Stimulated activated CD8-positive, alpha-beta memory T cell treated with anti-CD3 and anti-CD28 coated beads, Interleukin-15, amount 100 ng/mL, for 24 hours (primary cell): ENCODE results near the gene ZC3H4.
"Not testable (repeated sequence)": the region's sequence is repeated elsewhere in the genome, so short reads cannot be mapped to it uniquely, and the experiment has no call there.

Source experiments
- DNase-seq: peaks from one replicate; pipeline ENCODE4 v3.0.0-alpha.2; 2020; ENCODE audit warnings: low read depth

ZC3H4 gene

GRCh38 chr19:47084879-47085439 is 28.6 kb downstream of the ZC3H4 start:
- DNase-seq = no peak

- DNase-seq = no peak
These were observed 31.1 kb downstream of the ZC3H4 start for GRCh38 chr19:47082493-47082892.

- DNase-seq = no peak
These were observed 32.5 kb downstream of the ZC3H4 start for GRCh38 chr19:47081095-47081494.

- DNase-seq = not testable (repeated sequence)
These were observed 35.2 kb downstream of the ZC3H4 start for GRCh38 chr19:47078351-47078750.

GRCh38 chr19:47075941-47076340 is 37.6 kb downstream of the ZC3H4 start:
- DNase-seq = no peak

GRCh38 chr19:47075179-47075810 is 38.3 kb downstream of the ZC3H4 start:
- no peak for DNase-seq

GRCh38 chr19:47074621-47075020 is 39.0 kb downstream of the ZC3H4 start:
- DNase-seq = no peak

GRCh38 chr19:47073574-47073973 is 40.0 kb downstream of the ZC3H4 start:
- no peak for DNase-seq

GRCh38 chr19:47072323-47072722 is 41.3 kb downstream of the ZC3H4 start:
- no peak for DNase-seq

GRCh38 chr19:47071731-47072130 is 41.8 kb downstream of the ZC3H4 start:
- DNase-seq = no peak

GRCh38 chr19:47070756-47071155 is 42.8 kb downstream of the ZC3H4 start:
- DNase-seq = no peak

GRCh38 chr19:47069795-47070194 is 43.8 kb downstream of the ZC3H4 start:
- no peak for DNase-seq

- no peak for DNase-seq
These were observed 44.6 kb downstream of the ZC3H4 start for GRCh38 chr19:47068876-47069406.

- no peak for DNase-seq
These were observed 45.3 kb downstream of the ZC3H4 start for GRCh38 chr19:47068246-47068645.

GRCh38 chr19:47067215-47067847 is 46.2 kb downstream of the ZC3H4 start:
- DNase-seq = no peak

- no peak for DNase-seq
These were observed 47.0 kb downstream of the ZC3H4 start for GRCh38 chr19:47066376-47067214.

GRCh38 chr19:47065242-47065641 is 48.3 kb downstream of the ZC3H4 start:
- DNase-seq = no peak

- no peak for DNase-seq
These were observed 49.7 kb downstream of the ZC3H4 start for GRCh38 chr19:47063874-47064273.

GRCh38 chr19:47058621-47059022 is 55.0 kb downstream of the ZC3H4 start:
- no peak for DNase-seq

GRCh38 chr19:47057328-47057727 is 56.2 kb downstream of the ZC3H4 start:
- no peak for DNase-seq

- no peak for DNase-seq
These were observed 57.2 kb downstream of the ZC3H4 start for GRCh38 chr19:47056411-47056810.

GRCh38 chr19:47050562-47050961 is 63.0 kb downstream of the ZC3H4 start:
- not testable (repeated sequence) for DNase-seq

- no peak for DNase-seq
These were observed 64.3 kb downstream of the ZC3H4 start for GRCh38 chr19:47049307-47049700.
